SK-N-SH treated with all-trans-retinoic acid at 6 μM for 48 hours (cell line): ENCODE measurements around the gene ZBTB46.

ENCODE experiments used
- ATAC-seq: fragments of 200-7000 bp; cut with Tn5 transposase; 3 replicates; pipeline ENCODE4 v1.9.1; 2020; ENCODE audit warnings: mild to moderate bottlenecking, moderate library complexity
- ARNTL ChIP-seq: fragments of 450-650 bp; formaldehyde crosslinking; IDR thresholded peaks from 2 replicates; pipeline ENCODE4 v1.5.0; 2020; ENCODE audit warnings: low read depth, mild to moderate bottlenecking, moderate library complexity, borderline replicate concordance
- CREB5 ChIP-seq: fragments of 250-450 bp; sonication (Bioruptor Pico); IDR thresholded peaks from 2 replicates; pipeline ENCODE4 v1.5.1; 2020; ENCODE audit warnings: low read depth, mild to moderate bottlenecking, moderate library complexity
- CSDC2 ChIP-seq: fragments of 250-450 bp; sonication (Bioruptor Pico); IDR thresholded peaks from 2 replicates; pipeline ENCODE4 v1.5.0; 2020; ENCODE audit warnings: mild to moderate bottlenecking, moderate library complexity
- ISL1 ChIP-seq: fragments of 250-450 bp; sonication (Bioruptor Pico); IDR thresholded peaks from 2 replicates; pipeline ENCODE4 v2.1.2; 2022; ENCODE audit warnings: mild to moderate bottlenecking, moderate library complexity
- PPARA ChIP-seq: fragments of 250-450 bp; sonication (Bioruptor Pico); IDR thresholded peaks from 2 replicates; pipeline ENCODE4 v1.5.0; 2020; ENCODE audit warnings: mild to moderate bottlenecking, borderline replicate concordance
- RARB ChIP-seq: fragments of 250-450 bp; sonication (Bioruptor Pico); IDR thresholded peaks from 2 replicates; pipeline ENCODE4 v1.8.0; 2021; ENCODE audit warnings: mild to moderate bottlenecking, moderate library complexity
- ZFP3 ChIP-seq: fragments of 250-450 bp; sonication (Bioruptor Pico); IDR thresholded peaks from 2 replicates; pipeline ENCODE4 v1.5.0; 2020; ENCODE audit warnings: mild to moderate bottlenecking, moderate library complexity
- ZFP30 ChIP-seq: fragments of 450-650 bp; formaldehyde crosslinking; IDR thresholded peaks from 2 replicates; pipeline ENCODE4 v1.5.0; 2022; ENCODE audit warnings: mild to moderate bottlenecking, moderate library complexity
- ZNF565 ChIP-seq: fragments of 450-650 bp; formaldehyde crosslinking; conservative IDR thresholded peaks from 2 replicates; pipeline ENCODE4 v1.5.0; 2020; ENCODE audit warnings: low read depth, mild to moderate bottlenecking, moderate library complexity
- ZNF8 ChIP-seq: fragments of 450-650 bp; formaldehyde crosslinking; IDR thresholded peaks from 2 replicates; pipeline ENCODE4 v1.5.0; 2020; ENCODE audit warnings: mild to moderate bottlenecking, moderate library complexity
- TF ChIP-seq, protein P1 (sequence below): fragments of 250-450 bp; sonication (Bioruptor Pico); IDR thresholded peaks from 2 replicates; pipeline ENCODE4 v1.5.0; 2020; ENCODE audit warnings: mild to moderate bottlenecking, moderate library complexity
- TF ChIP-seq, protein P2 (sequence below): fragments of 250-450 bp; sonication (Bioruptor Pico); IDR thresholded peaks from 2 replicates; pipeline ENCODE4 v1.8.0; 2021; ENCODE audit warnings: low read depth, mild to moderate bottlenecking, moderate library complexity, borderline replicate concordance
- TF ChIP-seq, protein P3 (sequence below): fragments of 250-450 bp; sonication (Bioruptor Pico); IDR thresholded peaks from 2 replicates; pipeline ENCODE4 v1.8.0; 2020; ENCODE audit warnings: mild to moderate bottlenecking, moderate library complexity, borderline replicate concordance

ZBTB46 gene

GRCh38 chr20:63781181-63781580, 49.9 kb downstream of the ZBTB46 start:
- TF ChIP-seq, protein P1, sequence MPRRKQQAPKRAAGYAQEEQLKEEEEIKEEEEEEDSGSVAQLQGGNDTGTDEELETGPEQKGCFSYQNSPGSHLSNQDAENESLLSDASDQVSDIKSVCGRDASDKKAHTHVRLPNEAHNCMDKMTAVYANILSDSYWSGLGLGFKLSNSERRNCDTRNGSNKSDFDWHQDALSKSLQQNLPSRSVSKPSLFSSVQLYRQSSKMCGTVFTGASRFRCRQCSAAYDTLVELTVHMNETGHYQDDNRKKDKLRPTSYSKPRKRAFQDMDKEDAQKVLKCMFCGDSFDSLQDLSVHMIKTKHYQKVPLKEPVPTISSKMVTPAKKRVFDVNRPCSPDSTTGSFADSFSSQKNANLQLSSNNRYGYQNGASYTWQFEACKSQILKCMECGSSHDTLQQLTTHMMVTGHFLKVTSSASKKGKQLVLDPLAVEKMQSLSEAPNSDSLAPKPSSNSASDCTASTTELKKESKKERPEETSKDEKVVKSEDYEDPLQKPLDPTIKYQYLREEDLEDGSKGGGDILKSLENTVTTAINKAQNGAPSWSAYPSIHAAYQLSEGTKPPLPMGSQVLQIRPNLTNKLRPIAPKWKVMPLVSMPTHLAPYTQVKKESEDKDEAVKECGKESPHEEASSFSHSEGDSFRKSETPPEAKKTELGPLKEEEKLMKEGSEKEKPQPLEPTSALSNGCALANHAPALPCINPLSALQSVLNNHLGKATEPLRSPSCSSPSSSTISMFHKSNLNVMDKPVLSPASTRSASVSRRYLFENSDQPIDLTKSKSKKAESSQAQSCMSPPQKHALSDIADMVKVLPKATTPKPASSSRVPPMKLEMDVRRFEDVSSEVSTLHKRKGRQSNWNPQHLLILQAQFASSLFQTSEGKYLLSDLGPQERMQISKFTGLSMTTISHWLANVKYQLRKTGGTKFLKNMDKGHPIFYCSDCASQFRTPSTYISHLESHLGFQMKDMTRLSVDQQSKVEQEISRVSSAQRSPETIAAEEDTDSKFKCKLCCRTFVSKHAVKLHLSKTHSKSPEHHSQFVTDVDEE (CRISPR knock-in tag) = no peak
- TF ChIP-seq CREB5 (CRISPR knock-in tag) (no peak), ARNTL (CRISPR knock-in tag) (no peak), ZNF565 (CRISPR knock-in tag) (no peak)
- TF ChIP-seq, all 23 proteins: peak for 0
- no peak for ATAC-seq

DNA sequence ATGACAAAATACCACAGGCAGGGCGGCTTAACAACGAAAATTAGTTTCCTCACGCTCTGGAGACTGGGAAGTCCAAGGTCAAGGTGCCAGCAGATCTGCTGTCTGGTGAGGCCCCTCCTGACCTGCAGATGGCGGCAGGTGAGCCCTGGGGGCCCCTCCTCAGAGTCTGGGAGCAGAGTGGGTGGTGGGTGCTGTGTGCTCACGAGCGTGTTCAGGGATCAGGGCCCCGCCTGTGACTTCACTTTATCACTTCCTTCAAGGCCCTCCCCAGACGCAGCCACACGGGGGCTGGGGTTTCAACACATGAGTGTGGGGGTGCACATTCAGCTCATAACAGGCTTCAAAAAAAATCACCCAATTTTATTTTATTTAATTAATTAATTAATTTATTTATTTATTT, 52.2 kb downstream of the ZBTB46 start:
- TF ChIP-seq CSDC2 (CRISPR knock-in tag) (no peak), CREB5 (CRISPR knock-in tag) (no peak), ZNF565 (CRISPR knock-in tag) (no peak), ZNF8 (CRISPR knock-in tag) (no peak), ZFP30 (CRISPR knock-in tag) (no peak)
- TF ChIP-seq, protein P1 (CRISPR knock-in tag) = no peak
- TF ChIP-seq, protein P2, sequence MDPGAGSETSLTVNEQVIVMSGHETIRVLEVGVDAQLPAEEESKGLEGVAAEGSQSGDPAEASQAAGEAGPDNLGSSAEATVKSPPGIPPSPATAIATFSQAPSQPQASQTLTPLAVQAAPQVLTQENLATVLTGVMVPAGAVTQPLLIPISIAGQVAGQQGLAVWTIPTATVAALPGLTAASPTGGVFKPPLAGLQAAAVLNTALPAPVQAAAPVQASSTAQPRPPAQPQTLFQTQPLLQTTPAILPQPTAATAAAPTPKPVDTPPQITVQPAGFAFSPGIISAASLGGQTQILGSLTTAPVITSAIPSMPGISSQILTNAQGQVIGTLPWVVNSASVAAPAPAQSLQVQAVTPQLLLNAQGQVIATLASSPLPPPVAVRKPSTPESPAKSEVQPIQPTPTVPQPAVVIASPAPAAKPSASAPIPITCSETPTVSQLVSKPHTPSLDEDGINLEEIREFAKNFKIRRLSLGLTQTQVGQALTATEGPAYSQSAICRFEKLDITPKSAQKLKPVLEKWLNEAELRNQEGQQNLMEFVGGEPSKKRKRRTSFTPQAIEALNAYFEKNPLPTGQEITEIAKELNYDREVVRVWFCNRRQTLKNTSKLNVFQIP (CRISPR knock-in tag) = no peak
- no peak for ATAC-seq

GRCh38 chr20:63778034-63778752, 52.9 kb downstream of the ZBTB46 start:
- TF ChIP-seq ZFP3 (CRISPR knock-in tag) = no peak
- TF ChIP-seq ZNF565 (CRISPR knock-in tag) = no peak
- TF ChIP-seq, protein P2 (CRISPR knock-in tag) = no peak
- TF ChIP-seq, protein P3, sequence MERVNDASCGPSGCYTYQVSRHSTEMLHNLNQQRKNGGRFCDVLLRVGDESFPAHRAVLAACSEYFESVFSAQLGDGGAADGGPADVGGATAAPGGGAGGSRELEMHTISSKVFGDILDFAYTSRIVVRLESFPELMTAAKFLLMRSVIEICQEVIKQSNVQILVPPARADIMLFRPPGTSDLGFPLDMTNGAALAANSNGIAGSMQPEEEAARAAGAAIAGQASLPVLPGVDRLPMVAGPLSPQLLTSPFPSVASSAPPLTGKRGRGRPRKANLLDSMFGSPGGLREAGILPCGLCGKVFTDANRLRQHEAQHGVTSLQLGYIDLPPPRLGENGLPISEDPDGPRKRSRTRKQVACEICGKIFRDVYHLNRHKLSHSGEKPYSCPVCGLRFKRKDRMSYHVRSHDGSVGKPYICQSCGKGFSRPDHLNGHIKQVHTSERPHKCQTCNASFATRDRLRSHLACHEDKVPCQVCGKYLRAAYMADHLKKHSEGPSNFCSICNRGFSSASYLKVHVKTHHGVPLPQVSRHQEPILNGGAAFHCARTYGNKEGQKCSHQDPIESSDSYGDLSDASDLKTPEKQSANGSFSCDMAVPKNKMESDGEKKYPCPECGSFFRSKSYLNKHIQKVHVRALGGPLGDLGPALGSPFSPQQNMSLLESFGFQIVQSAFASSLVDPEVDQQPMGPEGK (CRISPR knock-in tag) = no peak
- TF ChIP-seq ISL1 (CRISPR knock-in tag) = no peak
- TF ChIP-seq ZNF8 (CRISPR knock-in tag) = no peak
- no peak for TF ChIP-seq RARB
- no peak for TF ChIP-seq PPARA (CRISPR knock-in tag)
- no peak for ATAC-seq
